Measurements from ENCODE around the gene BLVRB. TPM values are rescaled to one million over a fixed set of nuclear protein-coding genes. Genes with fewer than 3 reads are reported as not detected.

The BLVRB gene
- total and polyA plus RNA-seq, 2 of the 8 experiments (the other 6 are each of a cell fraction or from before 2014, with no cell fraction given): 28.7 to 182 TPM

DNA sequence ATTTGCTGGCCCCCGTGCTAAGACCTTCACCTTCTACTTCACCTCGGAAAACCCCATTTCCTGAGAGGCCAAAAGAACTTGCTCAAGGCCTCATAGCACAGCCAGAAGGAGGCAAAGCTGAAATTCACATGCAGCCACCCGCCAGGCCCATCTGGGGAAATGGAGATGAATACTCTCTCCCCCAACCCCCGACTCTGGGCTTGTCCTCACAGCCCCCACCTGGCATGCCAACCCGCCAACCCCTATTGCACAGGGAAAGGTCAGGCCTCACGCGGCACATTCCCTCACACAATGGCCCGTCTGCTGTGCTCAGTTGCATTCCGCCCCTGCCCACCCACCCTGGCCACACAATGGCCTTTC, 55.5 kb downstream of the BLVRB start:
- Histone ChIP-seq H3K4ac (replicated peaks; ENCODE audit: insufficient read length, low read depth, low read length) (no peak overlapping the region), H3K18ac (ENCODE audit: extremely low read depth, low read length) (peak overlapping the region; percentile 1; the same call in 1 of the 2 replicates), H3K9ac (replicated peaks in 1 of 4; ENCODE audit: extremely low read depth in 1 of 4, low read depth in 3 of 4, low read length in 3 of 4) (no peak overlapping the region), H3K4me3 (ENCODE audit: extremely low read depth in 1 of 4, insufficient read depth in 2 of 4, low read depth in 3 of 4, low read length in 4 of 4) (no peak overlapping the region; a peak in 1 of 8 replicates), H2BK20ac (ENCODE audit: low read length) (no peak overlapping the region), H3K9me3 (ENCODE audit: insufficient read depth in 2 of 2, low read depth in 1 of 2, low read length in 1 of 2) (no peaks in the 10 kb centered on the region), H3K4me2 (ENCODE audit: insufficient read depth in 1 of 2, low read depth in 2 of 2, low read length in 2 of 2) (peak overlapping the region in 1 of 2 experiments; percentile 30; a peak in 1 of 4 replicates), H3K27ac (ENCODE audit: low read depth, low read length) (peak overlapping the region; percentile 53; the same call in 1 of the 2 replicates), H2BK12ac (ENCODE audit: low read depth, low read length) (0 out of 2 replicates have a peak overlapping the region, but pooled peaks have one; percentile 68), H2BK120ac (replicated peaks; ENCODE audit: low read depth, low read length) (peak overlapping the region; percentile 82), H3K56ac (replicated peaks; ENCODE audit: insufficient read length, low read depth, low read length) (no peak overlapping the region), H3K79me1 (ENCODE audit: low read depth, low read length) (no peaks in the 10 kb centered on the region), H3K23me2 (ENCODE audit: low read depth, low read length) (0 out of 2 replicates have a peak, but pooled peaks cover 2% of the 10 kb centered on the region), H4K91ac (replicated peaks; ENCODE audit: insufficient read length, low read length) (peak overlapping the region; percentile 80), H3K4me1 (replicated peaks in 1 of 4; ENCODE audit: control insufficient read depth in 3 of 4, insufficient read depth in 4 of 4, low read length in 3 of 4) (peaks cover 7 to 24% (median 13%) of the 10 kb centered on the region in 4 experiments), H3K14ac (ENCODE audit: insufficient read length) (no peak overlapping the region), H3K23ac (ENCODE audit: insufficient read length) (no peak overlapping the region), H2BK5ac (ENCODE audit: low read depth, low read length) (peak overlapping the region; percentile 48; the same call in 1 of the 2 replicates), H2AK5ac (ENCODE audit: low read depth, low read length) (no peak overlapping the region), H2BK15ac (ENCODE audit: low read length) (peak overlapping the region; percentile 61; the same call in 1 of the 2 replicates), H4K5ac (ENCODE audit: insufficient read length, low read depth, low read length) (peak overlapping the region; percentile 25), H4K8ac (ENCODE audit: extremely low read depth, insufficient read depth, low read length) (peak overlapping the region; percentile 57; the same call in 1 of the 2 replicates), H2AFZ (ENCODE audit: low read length) (0 out of 2 replicates have a peak overlapping the region, but pooled peaks have one; percentile 5), H4K20me1 (replicated peaks in 1 of 2; ENCODE audit: control insufficient read depth in 1 of 2, insufficient read depth in 2 of 2, low read length in 2 of 2) (no peaks in the 10 kb centered on the region), H3K27me3 (replicated peaks in 1 of 4; ENCODE audit: control insufficient read depth in 3 of 4, extremely low read depth in 1 of 4, insufficient read depth in 3 of 4, low read length in 3 of 4) (no peaks in the 10 kb centered on the region), H3K36me3 (ENCODE audit: control insufficient read depth in 2 of 4, insufficient read depth in 4 of 4, low read length in 3 of 4) (no peaks in the 10 kb centered on the region), H3K79me2 (ENCODE audit: control insufficient read depth in 1 of 2, insufficient read depth in 2 of 2, low read length in 2 of 2) (no peaks in the 10 kb centered on the region)
- DNase-seq (ENCODE audit: low read depth in 1 of 2, low spot score in 2 of 2) (no peak), FAIRE-seq (no peak)
- POLR2A ChIA-PET (ENCODE audit: partially characterized antibody): interaction anchor here (1.6 to 6.4 kb wide), 7 partner anchors 8 to 307 kb away, joined by 3 to 27 read pairs (median 8); partner anchors contain the start of genes COQ8B, ITPKC, SERTAD1 and SERTAD3
- 52% methylated on average over 7 of the region's 9 CpGs; no CpG with 5 or more reads in 1 of the 2 experiments for WGBS, 2 experiments (ENCODE audit: extremely low coverage in 1 of 2, insufficient coverage in 1 of 2, insufficient read length in 1 of 2, insufficient replicate concordance in 2 of 2, low coverage in 1 of 2, low lambda C conversion rate in 2 of 2, missing lambda C conversion rate in 1 of 2)
- CTCF ChIA-PET (ENCODE audit: partially characterized antibody): interaction anchor here (1.7 to 5.1 kb wide), 3 partner anchors 10 to 105 kb away, joined by 3 to 41 read pairs (median 8); no protein-coding TSS in a partner anchor
- peak; percentile 64; the same call in 1 of the 2 replicates for TF ChIP-seq TCF12 (IDR thresholded peaks at IDR 0.05; ENCODE audit: low read depth, low read length)
- TF ChIP-seq BCL11A (IDR thresholded peaks at IDR 0.05; ENCODE audit: low read depth in 2 of 2, low read length in 2 of 2): no peak
- TF ChIP-seq SIN3A (conservative IDR thresholded peaks at IDR 0.05 in 1 of 2, IDR thresholded peaks at IDR 0.05 in 1 of 2; ENCODE audit: low read depth in 1 of 2, low read length in 2 of 2): no peak
- TF ChIP-seq CBX5 (IDR thresholded peaks at IDR 0.05; ENCODE audit: low read depth, low read length): no peak
- TF ChIP-seq SP1 (IDR thresholded peaks at IDR 0.05; ENCODE audit: low read depth, low read length): peak; percentile 76
- TF ChIP-seq TEAD4 (IDR thresholded peaks at IDR 0.05; ENCODE audit: low read depth, low read length): peak; percentile 67; the same call in 1 of the 2 replicates
- no peak for TF ChIP-seq CEBPB (IDR thresholded peaks at IDR 0.05; ENCODE audit: low read depth, low read length)
- peak; percentile 46 for TF ChIP-seq MAX (IDR thresholded peaks at IDR 0.05)
- TF ChIP-seq RNF2 (IDR thresholded peaks at IDR 0.05; ENCODE audit: borderline replicate concordance, low read depth, low read length, missing control alignments, poor library complexity, severe bottlenecking): no peak
- TF ChIP-seq TAF1 (IDR thresholded peaks at IDR 0.05; ENCODE audit: low read depth, low read length): 0 out of 2 replicates have a peak, but pooled peaks have one; percentile 43
- no peak for TF ChIP-seq JUND (IDR thresholded peaks at IDR 0.05; ENCODE audit: low read length)
- TF ChIP-seq CHD2 (IDR thresholded peaks at IDR 0.05; ENCODE audit: low read length): no peak
- TF ChIP-seq TBP (IDR thresholded peaks at IDR 0.05; ENCODE audit: low read depth, low read length): no peak

Data from H1 (cell line).